GM18508 (cell line): ENCODE results near the gene BCAS1.

Experiments used
- ATAC-seq: cut with Tn5 transposase; IDR thresholded peaks from one replicate; pipeline ENCODE4 v1.9.1; 2021; ENCODE audit warnings: moderate number of reproducible peaks; ENCODE audit not compliant: insufficient read depth, unreplicated experiment

The BCAS1 gene

GRCh38 chr20:54056762-54057639 is 13.4 kb downstream of the BCAS1 start:
- no peak for ATAC-seq

DNA sequence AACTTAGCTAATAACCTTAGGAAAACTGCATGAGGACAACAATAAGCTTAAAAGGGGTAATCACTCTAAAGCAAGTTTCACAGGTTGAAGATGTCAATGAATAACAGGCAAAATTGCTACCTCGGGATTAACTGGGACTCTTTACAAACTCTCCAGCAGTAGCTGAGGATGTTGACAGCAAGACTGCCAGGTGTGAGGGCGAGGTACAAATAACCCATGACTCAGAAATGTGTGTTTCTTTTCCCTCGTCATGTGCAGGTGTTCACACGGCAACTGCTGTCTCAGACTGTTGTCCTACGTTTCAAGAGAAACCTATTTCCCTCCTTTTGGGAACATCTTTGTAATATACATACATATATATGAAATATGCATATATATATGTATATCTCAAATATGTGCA is 15.9 kb downstream of the BCAS1 start:
- ATAC-seq = no peak

DNA sequence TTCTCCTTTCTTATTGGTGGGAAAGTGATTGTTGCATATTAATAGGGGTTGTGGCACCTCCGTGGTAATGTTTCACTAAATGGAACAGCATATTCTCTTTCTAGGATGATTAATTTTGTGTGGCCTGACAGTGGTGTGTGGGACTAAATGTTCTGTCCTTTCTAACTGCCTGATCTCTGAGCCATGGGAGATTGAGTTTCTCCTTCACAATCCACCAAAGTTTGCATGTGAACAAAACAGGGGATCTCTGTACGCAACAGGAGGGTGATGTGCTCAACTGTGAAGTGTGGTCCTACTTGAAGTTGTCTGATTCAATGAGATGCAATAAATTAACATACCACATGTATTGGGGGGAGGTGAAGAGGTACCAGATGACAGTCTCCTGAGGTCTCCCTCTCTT is 19.3 kb downstream of the BCAS1 start:
- no peak for ATAC-seq

- no peak for ATAC-seq
Observed at GRCh38 chr20:54048891-54049545, 21.4 kb downstream of the BCAS1 start.

- ATAC-seq = no peak
Observed at GRCh38 chr20:54048481-54048880, 21.9 kb downstream of the BCAS1 start.

DNA sequence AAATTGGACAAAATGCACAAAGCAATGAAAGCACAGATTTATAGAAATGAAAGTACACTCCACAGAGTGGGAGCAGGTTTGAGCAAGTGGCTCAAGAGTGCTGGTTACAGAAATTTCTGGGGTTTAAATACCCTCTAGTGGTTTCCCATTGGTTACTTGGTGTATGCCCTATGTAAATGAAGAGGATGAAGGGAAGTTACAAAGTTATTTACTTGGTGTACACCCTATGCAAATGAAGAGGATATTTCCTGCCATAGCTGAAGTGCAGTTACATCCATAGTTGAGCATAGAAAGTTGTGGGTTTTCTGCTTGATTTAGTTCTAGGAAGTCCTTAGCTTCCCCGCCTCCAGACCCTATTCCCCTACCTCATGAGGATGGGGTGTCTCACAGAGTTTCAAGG is 22.7 kb downstream of the BCAS1 start:
- no peak for ATAC-seq

- ATAC-seq = no peak
Observed at GRCh38 chr20:54047048-54047447, 23.3 kb downstream of the BCAS1 start.

GRCh38 chr20:54044156-54044555 is 26.2 kb downstream of the BCAS1 start:
- ATAC-seq = no peak

- no peak for ATAC-seq
Observed at GRCh38 chr20:54043076-54043967, 27.1 kb downstream of the BCAS1 start.

DNA sequence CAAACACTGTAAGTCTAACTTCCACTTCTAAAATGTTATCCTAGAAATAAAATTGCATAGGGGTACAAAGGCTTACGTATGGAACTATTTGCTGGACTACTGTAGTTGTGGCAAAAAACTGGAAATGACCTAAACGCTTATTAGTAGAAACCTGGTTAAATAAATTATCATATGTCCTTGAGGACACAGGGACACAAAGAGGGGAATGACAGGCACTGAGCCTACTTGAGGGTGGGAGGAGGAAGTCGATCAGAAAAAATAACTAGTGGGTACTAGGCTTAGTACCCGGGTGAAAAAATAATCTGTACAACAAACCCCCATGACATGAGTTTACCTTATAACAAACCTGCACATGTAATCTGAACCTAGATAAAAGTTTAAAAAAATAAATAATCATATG is 28.4 kb downstream of the BCAS1 start:
- no peak for ATAC-seq

DNA sequence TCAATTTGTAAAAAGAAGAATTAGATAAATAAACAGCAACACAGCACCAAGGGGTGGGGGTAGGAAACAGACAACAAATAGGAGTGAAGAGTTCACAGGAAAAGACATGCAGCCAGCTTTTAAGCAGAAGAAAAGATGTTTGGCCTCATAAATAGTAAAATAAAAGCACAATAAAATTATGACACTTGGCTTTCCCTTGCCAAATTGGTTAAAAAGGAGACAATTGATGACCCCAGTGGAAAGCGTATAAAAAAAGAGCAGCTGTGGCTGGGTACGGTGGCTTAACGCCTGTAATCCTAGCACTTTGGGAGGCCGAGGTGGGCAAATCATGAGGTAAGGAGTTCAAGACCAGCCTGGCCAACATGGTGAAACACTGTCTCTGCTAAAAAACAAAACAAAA is 29.1 kb downstream of the BCAS1 start:
- ATAC-seq = no peak

- no peak for ATAC-seq
Observed at GRCh38 chr20:54040531-54040930, 29.9 kb downstream of the BCAS1 start.

DNA sequence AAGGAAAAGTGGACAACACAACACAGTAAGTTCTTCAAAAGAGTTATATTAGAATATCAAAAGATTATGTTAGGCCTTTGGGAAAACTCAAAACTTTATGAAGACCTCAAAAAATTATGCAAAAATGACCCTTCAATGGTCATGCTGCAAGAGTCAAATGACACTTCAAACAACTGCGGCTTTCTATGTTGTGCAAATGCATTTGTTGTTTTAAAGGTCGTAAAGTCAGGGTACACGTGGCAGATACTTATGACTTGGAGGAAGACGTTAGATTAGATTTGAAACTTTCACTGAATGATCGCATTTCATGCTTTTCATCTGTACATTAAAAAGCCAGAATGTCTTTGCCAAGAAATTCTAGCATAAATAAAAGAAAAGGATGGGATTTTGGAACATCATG is 31.4 kb downstream of the BCAS1 start:
- ATAC-seq = no peak

GRCh38 chr20:54037525-54037924 is 32.9 kb downstream of the BCAS1 start:
- no peak for ATAC-seq

GRCh38 chr20:54029643-54030042 is 40.8 kb downstream of the BCAS1 start:
- ATAC-seq = no peak

GRCh38 chr20:54029176-54029575 is 41.2 kb downstream of the BCAS1 start:
- ATAC-seq = no peak

GRCh38 chr20:54028276-54029011 is 42.0 kb downstream of the BCAS1 start:
- no peak for ATAC-seq

DNA sequence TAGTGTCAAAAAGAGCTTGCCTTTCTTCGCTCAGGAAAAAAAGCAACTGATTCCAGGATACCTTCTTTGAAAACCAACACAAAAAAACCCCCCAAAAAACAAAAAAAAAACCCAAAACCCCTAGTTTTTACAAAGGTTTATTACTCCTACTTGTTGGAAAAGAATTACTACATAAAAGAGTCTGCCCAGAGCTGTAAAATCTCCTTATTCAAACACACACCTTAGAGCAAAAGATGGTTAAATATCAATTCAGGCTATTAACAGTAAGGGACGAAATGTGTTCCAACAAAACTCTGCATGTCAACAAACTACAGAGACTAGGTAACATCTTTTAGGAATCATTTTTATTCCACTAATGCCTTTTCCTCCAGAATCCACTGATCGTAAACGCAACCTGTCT is 42.7 kb downstream of the BCAS1 start:
- no peak for ATAC-seq

- ATAC-seq = no peak
Observed at GRCh38 chr20:54026295-54027064, 43.9 kb downstream of the BCAS1 start.
